DMS153 treated with DMSO at 0.1 percent for 48 hours (cell line): ENCODE results near the gene PNPLA1.

Experiments used
- DNase-seq: peaks from one replicate; lab custom pipeline; 2025; ENCODE audit not compliant: unreplicated experiment; lab: John Stamatoyannopoulos, UW

PNPLA1 gene

GRCh38 chr6:36313649-36313936, 43.7 kb downstream of the PNPLA1 start:
- no peak for DNase-seq

DNA sequence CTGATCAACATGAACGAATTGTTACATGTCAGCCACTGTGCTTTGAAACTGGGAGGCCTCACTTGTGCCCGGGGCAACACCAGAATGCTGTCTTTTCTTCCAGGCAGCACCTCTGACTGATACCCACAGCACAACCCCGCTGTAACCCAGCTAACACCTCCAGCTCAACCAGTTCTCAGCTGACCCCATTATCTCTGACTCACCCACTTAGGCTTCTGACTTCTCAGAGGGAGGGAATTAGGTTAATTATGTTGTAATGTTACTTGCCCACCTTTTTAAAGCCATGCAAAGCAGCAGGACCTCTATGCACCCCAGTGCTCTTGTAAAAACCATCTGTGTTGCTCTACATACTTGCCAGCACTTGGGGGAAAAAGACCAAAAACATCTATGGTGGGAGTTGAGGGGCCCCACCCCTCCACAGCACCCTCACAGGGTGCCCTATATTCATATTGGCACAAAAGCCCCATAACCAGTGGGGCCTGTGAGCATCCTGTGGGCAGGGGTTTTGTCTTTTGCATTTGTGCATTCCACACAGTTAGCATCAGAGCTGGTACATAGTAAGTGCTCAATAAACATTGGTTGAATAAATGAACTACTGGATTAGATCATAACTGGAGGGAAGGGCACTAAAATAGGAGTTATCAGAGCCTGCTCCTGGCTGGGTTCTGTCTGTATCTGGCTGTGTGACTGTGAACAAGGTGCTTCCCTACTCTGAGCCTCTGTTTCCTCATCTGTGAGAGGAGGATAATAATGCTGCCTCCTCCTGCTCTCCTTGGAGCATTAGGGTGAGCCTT, 44.6 kb downstream of the PNPLA1 start:
- no peak for DNase-seq

GRCh38 chr6:36315921-36316320, 46.1 kb downstream of the PNPLA1 start:
- DNase-seq, result no peak

DNA sequence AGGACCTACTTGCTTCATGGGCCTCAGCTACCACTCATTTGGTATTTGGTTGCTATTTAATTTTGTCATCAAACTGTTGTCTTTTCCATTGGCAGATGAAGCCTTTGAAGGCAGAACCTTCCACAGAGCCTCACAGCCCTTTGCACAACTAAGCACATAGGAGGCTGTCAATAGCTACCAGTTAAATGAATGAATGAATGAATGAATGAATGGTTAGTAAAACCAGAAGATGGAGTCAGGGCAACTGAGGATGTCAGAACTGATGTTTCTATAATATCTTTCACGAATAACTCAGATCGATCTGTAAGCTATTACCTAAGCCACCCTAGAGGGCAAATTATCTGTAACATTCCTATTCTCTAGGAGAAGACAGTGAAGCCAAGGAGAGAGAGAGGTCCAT, 47.8 kb downstream of the PNPLA1 start:
- DNase-seq, result no peak

- DNase-seq, result no peak
Measured at GRCh38 chr6:36318690-36319435, 49.0 kb downstream of the PNPLA1 start.

DNA sequence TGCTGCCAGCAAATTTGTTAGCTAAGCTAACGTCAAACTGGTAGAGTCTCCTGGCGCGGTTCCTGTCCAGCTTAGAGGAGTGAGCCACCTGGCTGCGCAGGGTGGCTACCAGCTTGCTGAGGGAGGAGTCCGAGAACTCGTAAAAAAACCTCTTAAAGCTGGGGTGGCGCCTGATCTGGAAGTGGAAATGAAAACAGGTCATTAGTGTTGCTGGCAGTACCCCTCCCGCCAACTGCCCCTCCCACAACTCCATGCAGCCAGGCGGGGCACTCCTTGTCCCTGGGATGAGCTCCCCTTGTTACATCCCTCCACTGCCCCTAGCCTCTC, 49.5 kb downstream of the PNPLA1 start:
- DNase-seq, result peak; percentile 61

GRCh38 chr6:36319821-36320220, 50.0 kb downstream of the PNPLA1 start:
- no peak for DNase-seq

DNA sequence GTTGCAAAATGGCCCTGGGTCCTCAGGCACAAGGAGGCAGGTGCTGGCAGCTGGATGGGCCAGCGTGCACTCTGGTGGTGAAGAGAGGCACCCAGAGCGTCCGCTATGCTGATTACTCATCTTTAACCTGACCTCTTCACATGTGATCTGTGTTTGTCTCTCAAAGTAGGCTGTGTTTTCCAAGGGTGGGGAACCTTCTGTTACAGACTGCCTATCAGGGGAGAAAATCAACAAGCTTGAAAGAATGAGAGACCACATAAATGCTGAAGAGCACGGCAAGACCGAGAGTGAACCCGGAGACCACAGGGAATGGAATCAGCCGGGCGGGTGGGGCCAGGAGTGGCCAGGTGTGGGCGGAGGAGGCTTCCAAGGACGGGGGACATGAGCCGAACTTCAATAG, 50.6 kb downstream of the PNPLA1 start:
- DNase-seq, result peak; percentile 27

GRCh38 chr6:36322591-36322990, 52.7 kb downstream of the PNPLA1 start:
- DNase-seq, result no peak

GRCh38 chr6:36323062-36323461, 53.2 kb downstream of the PNPLA1 start:
- DNase-seq, result no peak

DNA sequence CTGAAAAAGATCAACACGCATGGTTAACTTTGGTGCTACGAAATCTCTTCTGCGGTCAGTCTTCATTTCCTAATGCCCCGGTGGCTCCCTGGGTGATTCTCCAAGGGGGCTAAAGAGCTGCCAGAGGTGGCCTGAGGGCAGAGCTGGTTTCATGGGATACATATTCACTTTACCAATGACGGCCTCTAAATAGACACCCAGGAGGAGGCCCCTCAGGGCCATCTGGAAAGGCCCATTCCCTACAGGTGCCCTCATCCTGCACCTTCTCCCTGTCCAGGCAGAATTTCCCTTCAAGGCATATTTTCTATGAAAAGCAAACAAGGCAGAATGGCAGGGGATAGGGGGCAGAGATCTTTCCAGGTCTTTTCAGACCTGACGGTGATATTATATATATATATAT, 54.3 kb downstream of the PNPLA1 start:
- no peak for DNase-seq

DNA sequence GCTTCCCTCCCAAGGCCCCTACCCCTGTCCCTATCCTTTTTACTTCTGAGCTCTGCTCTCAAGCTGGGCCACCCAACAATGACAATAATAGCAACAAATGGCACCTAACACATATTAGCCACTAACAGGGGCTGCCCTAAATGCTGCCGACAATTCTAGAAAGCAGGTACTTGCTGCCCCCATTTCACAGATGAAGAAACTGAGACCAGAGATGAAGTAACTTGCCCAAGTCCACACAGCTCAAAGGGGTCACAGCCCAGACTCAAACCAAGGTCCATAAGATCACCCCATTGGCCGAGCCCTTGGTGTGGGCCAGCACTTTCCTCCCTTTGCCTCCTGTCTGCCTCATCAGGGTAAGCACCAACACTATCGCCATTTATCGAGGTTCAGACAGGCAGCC, 54.9 kb downstream of the PNPLA1 start:
- no peak for DNase-seq

GRCh38 chr6:36326356-36326995, 56.6 kb downstream of the PNPLA1 start:
- DNase-seq, result no peak

GRCh38 chr6:36327226-36327918, 57.5 kb downstream of the PNPLA1 start:
- peak; percentile 12 for DNase-seq

DNA sequence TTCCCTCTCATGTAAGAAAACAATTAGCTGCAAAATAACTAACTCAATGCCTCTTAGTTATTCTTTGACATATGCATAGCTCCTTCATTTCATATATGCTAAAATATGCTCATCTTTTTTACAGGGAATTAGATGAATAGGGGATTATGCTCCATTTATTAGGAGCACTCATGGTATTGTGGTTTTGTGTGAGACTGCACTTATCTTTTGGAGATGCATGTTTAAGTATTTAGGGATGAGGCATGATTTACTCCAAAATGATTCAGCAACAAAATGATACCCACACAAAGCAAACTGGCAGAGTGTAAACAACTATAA, 58.0 kb downstream of the PNPLA1 start:
- DNase-seq, result no peak

GRCh38 chr6:36328600-36328999, 58.7 kb downstream of the PNPLA1 start:
- no peak for DNase-seq

DNA sequence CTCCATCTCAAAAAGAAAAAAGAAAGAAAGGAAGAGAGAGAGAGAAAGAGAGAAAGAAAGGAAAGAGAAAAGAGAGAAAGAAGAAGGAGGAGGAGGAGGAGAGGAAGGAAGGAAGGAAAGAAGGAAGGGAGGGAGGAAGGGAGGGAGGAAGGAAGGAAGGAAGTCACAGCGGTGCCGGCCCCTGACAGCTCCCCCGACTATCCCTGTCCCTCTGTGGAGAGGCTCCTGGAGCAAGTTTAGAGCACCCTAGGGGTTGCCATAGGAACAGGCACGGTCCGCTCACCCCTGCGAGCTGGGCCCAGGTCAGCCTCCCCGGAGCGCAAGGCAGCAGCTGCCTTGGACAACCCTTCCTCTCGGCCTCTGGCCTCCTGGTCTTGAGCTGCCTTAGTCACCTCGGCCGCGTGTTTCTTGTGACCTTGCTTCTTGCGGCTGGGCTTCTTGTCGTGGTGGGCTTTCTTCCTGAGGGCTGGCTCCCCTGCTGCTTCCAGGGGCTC, 60.0 kb downstream of the PNPLA1 start:
- DNase-seq, result no peak

DNA sequence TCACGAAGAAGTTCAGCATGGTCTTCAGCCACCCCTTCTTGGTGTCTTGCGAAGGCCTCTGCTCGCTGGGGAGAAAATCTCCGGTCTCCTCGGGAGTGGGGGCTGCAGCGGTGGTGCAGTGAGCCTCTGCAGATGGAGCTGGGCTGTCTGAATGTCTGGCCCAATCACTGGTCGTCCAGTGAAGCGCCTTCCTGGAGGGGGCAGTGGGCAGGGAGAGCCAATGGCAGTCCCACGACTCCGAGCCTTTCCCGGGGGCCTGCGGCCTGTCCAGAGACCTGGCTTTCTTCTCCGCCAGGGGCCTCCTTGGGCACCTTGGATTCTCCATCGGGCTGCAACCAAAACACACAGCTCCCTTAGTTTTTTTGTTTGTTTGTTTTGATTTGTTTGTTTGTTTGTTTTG, 60.5 kb downstream of the PNPLA1 start:
- DNase-seq, result no peak

DNA sequence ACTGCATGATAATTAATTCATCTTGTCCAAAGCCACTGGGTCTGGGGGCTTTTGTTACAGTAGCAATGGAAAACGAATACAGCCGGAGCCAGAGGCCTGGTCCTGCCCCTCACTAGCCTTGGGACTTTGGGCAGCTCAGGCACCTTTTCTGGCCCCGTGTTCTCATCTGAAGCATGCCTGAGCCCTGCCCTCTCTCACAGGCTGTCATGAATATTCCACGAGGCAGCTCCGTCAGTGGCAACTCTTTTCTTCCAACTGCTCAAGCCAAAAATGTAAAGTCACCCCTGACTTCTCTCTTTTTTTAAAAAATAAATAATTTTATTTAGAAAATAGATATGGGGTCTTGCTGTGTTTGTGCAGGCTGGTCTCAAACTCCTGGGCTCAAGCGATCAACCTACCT, 61.5 kb downstream of the PNPLA1 start:
- no peak for DNase-seq

DNA sequence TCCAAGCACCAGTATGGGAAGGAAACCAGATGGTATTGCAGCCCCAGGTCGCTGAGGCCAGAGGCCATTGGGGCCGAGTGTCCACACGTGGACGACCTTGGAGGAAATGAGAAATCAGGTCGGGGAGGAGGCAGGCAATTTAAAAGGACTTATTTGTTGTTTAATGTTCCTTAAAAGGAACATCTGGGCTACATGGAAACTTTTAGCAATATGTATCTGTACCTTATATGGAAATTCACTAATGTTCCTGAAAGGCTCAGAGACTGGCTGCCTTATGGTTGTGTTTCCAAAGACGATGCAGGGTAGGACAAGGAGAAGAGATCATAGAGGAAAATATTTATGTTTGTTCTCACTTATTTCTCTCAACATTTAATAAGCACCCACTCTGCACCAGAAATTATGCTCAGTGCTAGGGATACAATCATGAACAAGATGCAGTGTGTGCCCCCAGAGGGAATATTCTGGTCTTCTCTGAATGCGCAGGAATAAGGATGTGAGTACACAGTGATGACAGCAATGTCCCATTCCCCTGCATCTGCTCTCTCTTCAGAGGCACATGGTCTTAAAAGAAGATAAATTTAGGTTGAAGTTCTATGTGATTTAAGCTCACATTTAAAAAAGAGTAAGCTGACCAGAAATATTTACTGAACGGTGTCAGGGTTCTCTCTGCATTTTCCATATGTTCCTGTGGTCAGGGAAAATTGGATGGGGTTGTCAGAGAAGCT, 63.5 kb downstream of the PNPLA1 start:
- no peak for DNase-seq
